Activated gamma-delta T cell (primary cell): ENCODE data around the gene CALCOCO1.
"Not testable (repeated sequence)": the region's sequence is repeated elsewhere in the genome, so short reads cannot be mapped to it uniquely, and the experiment has no call there.

ENCODE experiments used
- DNase-seq: peaks from one replicate; lab custom pipeline; 2025; lab: John Stamatoyannopoulos, UW
- total RNA-seq, 2 donors: gene quantifications; one replicate each; lab custom pipeline; 2026; lab: John Stamatoyannopoulos, UW

The CALCOCO1 gene, protein sequence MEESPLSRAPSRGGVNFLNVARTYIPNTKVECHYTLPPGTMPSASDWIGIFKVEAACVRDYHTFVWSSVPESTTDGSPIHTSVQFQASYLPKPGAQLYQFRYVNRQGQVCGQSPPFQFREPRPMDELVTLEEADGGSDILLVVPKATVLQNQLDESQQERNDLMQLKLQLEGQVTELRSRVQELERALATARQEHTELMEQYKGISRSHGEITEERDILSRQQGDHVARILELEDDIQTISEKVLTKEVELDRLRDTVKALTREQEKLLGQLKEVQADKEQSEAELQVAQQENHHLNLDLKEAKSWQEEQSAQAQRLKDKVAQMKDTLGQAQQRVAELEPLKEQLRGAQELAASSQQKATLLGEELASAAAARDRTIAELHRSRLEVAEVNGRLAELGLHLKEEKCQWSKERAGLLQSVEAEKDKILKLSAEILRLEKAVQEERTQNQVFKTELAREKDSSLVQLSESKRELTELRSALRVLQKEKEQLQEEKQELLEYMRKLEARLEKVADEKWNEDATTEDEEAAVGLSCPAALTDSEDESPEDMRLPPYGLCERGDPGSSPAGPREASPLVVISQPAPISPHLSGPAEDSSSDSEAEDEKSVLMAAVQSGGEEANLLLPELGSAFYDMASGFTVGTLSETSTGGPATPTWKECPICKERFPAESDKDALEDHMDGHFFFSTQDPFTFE
- total RNA-seq, result 203 to 217 reads per million in 2 donors

DNA sequence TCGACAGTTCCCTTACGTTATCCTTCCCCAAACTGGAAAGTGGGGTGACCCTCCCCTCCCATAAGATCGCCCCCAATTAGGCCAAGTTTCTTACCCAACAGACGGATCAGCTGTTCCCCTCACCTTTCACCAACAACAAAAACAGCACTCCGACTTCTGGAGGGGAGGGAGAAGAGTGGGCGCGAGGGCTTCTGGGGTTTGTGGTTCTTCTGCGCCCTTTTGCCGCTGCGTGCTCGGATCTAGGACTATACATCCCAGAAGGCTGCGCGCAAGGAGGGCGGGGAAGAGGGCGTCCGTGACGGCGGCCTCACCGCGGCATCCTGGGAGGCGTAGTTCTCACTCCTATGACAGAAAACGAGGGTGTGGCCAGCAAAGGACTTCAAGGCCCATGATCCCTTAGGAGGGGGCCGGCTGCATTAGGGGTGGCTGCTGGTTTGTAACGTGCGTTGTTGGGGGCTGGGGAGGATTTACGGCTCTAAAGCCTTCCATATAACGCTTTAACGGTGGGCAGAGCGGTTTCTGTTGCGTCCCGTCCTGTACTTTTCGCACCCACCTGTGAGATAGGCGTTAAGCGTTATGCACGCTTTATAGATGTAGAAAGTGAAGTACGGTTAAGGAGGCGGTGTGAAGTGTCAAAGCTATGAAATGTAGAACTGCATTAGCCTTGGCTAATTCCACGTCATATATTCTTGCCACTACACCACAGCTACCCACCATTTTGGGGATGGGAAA lies at the start of gene CALCOCO1:
CALCOCO1 (minus strand) TSS at position 143 of the 732 bp plus-strand sequence. CDS start 2,210 bp downstream, outside the sequence.
- peak; percentile 86 for DNase-seq

DNA sequence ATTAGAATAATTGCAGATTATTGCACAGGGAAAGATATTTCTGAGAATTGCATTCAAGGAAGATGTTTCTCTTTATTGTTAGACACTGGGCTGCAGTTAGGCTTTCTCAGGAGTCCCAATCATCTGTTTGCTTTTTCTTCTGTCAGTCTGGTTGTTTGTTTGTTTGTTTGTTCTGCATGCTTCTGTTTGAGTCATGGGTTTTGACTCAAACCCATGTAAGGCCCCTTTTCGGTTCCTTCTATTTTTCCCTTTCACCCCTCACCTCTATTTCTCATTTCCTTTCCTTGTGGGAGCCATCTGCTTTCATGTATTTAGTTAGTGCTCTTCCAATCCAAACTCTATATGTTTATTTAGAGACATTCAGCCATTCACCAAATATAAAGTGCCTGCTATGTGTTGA lies 49.6 kb upstream of the CALCOCO1 start:
- no peak for DNase-seq

DNA sequence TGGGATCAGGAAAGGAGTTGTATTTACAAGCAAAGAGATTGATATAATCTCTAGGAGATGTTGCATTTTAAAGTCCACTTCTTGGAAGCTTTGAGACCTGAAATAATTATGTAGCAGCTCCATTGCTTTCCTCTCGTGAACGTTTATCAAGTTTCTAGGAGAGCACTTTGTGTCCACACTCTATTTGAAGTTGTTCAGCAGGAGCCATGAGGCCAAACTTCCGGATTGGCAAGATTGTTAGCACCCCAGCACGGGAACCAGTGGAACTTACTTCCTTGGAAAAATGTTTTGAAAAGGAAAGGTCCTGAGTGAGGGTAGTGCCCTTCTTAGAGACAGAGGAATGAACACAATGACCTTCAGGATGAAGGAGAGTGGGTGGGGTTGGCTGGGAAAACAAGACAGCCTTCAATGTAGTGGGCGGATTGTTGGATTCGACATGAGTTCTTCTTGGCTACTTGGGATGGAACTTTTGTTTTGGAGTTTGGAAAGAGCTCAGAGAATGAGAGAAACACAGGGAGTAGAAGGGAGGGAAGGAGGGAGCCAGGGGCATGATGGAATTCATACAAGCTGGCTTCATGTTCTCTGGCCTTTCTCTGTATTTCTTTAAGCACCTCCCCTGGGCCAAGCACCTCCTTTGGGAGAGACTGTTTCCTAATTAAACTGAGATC lies 48.4 kb upstream of the CALCOCO1 start:
- no peak for DNase-seq

DNA sequence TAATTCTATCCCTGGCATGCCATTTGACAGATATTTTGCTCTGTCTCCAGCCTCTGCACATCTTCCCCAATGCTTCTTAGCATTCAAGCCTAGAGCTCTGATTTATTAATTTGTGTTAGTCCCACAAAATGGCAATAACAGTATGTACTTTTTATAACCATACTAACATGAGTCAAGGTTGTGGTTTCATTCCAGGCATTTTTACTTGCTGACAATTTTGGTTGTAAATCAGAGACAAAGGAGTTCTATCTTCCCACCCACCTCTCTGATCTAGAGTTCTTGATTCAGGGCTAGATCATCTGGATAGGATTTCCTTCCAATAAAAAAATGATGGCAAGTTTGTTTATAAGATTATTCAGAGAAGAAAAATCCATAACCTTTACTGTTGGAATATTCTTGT lies 43.0 kb upstream of the CALCOCO1 start:
- no peak for DNase-seq

DNA sequence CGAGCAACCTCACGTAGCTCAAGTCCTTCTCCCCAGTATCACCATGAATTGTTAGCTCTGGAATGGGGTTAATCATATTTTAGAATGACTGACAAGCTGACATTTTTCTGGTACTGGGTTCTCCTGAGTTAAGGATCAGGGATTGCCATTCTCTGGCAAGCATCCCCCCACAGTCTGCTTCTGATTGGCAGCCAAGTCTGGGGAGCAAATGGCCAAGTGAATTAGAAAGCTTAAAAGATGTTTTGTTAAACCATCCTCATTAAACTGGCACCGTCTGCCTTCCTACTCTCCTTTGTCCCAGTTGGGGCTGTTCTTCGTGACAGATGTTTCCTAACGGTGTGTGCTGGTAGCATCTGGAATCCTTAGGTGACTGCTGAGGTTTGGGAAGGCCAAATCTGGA lies 41.7 kb upstream of the CALCOCO1 start:
- DNase-seq, result no peak

DNA sequence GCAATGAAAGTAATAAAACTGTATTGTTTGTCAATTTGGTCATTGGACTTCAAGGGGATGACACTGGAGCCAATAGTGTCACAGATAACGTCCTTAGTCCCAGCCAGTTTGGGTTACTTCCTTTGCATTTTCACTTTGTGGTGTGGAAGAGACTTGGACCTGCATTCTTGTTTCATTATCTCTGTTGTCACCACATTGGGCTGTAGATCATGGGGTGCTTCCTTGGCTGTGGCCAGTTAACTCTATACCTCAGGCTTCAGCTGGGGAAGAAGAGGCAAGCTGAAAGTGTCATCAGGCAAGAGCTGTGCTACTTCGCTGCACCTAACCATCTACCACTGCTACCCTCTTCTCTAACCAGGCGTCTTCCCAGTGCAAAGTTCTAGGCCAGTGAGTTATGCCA lies 39.6 kb upstream of the CALCOCO1 start:
- no peak for DNase-seq

DNA sequence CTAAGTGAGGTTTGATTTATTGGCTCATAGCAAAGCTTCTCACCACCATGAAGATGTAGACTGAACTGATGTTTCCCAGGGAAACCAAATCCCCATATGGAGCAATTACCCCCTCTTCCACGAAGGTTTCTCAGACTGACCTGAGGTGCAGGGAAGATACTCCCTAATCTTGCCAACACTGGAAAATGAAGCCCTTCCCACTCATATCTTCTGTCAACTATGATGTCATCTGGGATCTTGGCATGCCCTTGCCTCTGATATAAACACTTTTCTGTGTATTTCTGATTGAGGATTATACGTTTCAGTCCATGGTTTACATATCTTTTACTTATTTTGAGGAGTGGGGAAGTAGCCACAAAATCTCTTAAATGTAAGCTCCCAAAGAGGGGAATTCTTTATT lies 38.6 kb upstream of the CALCOCO1 start:
- DNase-seq, result no peak

DNA sequence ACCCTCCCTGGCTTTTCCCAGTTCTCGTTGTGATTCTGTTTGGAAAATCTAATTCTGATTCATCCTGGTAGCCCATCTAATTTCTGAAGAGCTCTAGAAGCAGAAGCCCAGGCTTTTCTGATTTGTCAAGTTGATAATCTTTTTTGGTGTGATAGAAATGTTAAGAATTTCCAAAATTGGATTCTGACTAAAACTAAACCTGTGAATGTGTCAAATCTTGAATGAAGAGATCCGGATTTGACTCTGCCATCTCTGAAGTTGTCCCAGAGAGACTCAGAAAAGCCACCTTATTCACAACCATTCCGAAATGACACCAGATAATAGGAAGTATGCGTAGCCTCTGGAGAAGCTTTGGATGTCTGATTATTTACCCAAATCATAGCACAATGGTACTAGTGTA lies 37.4 kb upstream of the CALCOCO1 start:
- DNase-seq, result no peak

DNA sequence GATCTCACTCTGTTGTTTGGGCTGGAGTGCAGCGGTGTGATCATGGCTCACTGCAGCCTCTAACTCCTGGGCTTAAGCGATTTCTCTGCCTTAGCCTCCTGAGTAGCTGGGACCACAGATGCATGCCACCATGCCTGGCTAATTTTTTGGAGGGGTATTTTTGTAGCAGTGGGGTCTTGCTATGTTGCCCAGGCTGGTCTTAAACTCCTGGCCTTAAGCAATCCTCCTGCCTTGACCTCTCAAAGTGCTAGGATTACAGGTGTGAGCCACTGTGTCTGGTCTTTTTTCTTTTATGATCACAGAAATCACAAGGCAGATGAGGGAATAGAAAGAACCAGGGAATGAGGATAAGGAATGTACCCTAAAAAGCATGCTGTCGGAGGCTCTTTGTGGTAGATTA lies 35.5 kb upstream of the CALCOCO1 start:
- DNase-seq, result not testable (repeated sequence)

DNA sequence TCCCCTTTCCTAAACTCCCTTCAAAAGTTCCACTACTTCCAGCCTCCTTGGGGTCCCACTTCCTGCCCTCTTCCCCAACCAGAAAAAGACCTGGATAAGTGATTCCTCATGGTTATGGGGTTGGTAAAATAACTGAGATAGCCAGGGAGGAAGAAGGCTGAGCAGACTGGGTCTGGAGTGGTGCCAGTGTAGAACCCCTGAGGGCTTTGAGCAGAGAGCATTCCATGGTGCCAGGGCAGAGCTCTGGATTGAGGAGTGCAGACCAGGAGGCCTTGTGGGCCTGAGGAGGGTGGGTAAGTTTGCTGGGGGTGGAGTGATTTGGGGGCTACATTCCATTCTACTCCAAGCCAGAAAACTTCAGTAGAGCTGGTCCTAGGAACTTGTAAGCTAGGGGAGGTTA lies 34.1 kb upstream of the CALCOCO1 start:
- no peak for DNase-seq

DNA sequence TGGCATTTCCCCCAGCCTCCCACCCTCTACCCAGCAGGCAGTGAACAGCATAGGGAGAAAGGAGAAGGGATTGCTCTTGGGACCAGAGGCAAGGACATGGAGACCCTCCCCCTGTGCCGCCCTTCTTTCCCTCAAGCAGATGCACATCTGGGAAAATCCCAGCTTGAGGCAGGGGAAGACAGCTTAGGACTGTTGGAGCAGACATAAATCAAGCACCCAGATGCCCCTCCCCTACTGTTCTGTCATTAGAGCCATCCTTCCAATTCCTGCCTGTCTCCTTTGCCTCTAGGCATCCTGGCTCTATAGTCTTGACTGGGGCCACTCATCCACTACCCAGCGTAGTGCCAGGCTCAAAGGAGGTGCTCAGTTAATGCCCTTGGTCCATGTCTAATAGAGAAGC lies 32.0 kb upstream of the CALCOCO1 start:
- DNase-seq, result no peak

DNA sequence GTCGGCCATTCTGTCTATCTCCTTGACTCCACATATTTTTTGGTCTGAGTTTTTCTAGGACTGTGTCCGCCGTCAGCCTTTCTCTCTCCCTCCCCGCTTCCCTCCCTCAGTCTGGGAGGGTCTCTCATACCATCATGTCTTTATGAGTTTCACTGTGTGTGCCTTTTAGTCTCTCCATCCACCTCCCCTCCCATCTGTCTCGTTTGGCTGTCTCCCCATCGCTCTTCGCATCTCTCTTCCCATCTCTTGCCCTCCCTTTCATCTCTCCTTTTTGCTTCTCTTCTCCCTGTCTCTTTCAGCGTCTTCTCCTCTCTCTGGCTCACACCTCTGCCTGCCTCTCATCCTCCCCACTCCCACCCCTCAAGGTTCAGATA lies 31.5 kb upstream of the CALCOCO1 start:
- no peak for DNase-seq

DNA sequence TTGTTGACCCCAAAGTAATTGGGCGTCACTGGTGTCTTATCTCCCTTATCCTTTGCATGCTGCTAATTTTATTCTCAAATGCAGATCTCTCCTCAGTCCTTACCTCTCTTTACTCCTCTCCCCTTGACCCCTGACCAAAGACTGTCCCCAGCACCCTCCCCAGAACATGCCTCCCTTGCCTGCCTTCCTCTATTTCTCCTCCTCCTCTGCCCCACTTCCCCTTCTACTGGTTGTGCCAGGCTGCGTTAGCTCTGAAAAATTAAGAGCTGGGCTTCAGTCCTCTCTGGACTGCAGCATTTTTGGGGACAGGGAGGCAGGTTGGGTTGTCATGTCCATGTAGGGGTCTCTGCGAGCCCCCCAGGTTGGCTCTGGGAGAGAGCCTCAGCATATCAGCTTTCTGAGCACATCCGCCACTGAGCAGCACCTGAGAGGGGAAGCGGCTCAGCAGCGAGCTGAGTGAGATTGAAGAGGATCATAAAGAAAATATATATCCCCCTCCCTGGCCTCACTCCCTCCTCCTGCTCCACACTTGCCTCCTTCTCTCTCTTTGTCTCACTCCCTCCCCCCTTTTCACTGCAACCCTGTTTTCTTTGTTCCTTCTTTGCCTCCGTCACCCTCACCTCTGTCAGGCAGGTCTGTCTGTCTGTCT lies 31.0 kb upstream of the CALCOCO1 start:
- DNase-seq, result no peak

DNA sequence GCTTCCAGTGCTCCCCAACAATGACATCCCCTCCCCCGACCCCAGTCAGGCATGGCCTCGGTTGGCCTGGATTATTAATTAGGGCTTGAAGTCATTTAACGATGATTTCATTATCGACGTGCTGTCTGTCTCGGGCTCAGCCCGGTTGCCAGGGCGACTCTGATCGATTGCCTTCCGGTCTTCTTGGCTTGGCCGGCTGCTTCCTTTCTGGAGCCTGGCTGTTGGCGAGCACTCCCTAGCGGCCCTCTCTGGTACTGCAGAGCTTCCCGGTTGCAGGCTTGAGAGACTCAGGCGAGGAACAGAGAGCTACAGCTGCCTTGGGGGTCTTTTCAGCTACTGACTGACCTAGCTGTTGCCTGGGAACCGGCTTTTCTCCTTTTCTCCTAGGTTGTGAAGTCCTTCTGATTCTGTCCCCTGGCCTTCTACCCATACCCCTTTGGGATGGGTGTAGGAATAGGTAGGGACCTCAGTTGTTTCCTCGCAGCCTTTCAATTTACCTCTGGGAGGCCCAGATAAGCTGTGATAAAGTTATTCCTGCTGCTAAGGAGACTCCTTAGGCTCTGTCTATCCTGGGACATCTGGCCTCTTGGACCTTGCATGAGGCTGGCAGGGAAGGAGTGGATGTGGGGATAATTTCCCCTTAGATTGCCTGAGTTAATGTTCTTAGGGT lies 30.0 kb upstream of the CALCOCO1 start:
- peak; percentile 21 for DNase-seq

DNA sequence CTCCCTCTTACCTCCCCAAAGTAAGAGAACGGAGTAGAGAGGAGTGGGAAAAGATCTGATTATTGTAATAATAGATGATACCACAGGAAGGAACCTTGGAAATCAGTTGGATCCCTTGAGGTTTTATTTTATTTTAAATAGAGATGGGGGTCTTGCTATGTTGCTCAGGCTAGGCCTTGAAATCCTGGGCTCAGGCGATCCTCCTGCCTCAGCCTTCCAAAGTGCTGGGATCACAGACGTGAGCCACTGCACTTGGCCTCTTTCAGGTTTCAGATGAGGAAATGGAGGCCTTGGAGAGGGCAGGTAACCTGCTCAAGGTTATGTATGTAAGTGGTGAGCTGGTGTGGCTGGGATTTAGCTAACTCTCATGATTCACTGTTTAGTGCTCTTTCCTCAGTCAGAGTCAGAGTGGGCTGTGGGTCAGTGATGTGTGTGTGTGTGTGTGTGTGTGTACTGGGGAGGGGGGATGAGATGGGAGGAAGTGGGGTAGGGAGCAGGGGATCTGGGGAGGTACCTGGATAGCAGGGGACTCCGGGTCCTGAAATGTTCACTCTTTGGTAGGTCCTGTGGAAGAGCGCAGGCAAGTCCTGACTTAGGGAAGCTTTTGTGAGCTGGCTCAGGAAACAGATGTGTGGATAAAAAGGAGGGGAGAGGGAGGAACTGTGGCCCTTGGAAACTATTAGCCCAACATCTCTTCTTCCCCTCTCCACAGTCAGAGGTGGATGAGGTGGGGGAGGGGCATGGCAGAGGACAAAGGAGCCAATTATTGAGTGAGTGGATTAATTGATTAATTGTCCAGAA lies 29.2 kb upstream of the CALCOCO1 start:
- DNase-seq, result no peak

DNA sequence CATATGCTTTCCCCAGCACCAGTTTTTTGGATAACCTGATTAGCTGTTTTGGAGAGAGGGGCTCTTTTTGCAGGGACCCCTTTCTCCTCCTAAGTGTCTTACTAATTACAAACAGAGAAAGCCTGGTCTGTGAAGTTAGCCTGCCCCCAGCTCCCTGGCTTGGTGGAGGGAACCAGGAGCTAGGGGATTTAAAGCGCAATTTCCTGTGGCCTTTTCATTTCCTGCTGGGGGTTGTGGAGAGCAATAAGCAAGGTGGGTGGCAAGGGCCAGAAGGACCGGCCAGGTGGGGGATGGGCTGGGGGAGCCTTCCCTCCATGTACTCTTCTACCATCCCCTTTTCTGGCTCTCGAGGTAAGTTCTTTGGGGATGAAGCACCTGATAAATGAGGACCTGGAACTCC lies 28.6 kb upstream of the CALCOCO1 start:
- DNase-seq, result no peak

DNA sequence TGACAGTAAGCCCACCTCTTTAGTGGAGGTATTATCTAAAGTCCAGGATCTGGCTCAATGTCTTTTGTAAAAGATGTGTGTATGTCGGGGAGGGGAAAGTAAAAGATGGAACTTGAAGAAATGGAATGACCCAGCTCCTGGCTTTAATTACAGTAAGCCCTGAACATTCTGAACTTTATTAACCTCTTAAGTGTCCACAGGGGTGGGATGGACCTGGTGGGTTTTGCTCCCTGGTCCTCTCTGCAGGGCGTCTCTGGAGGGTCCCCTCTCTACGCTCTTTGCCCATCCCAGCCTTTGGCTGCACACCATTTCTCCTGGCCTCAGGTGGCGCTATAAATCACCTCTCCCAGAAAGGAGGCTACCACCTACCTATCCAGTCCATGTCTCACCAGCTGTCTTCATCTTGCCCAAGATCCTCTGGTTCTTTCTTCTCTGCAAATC lies 28.2 kb upstream of the CALCOCO1 start:
- DNase-seq, result no peak

DNA sequence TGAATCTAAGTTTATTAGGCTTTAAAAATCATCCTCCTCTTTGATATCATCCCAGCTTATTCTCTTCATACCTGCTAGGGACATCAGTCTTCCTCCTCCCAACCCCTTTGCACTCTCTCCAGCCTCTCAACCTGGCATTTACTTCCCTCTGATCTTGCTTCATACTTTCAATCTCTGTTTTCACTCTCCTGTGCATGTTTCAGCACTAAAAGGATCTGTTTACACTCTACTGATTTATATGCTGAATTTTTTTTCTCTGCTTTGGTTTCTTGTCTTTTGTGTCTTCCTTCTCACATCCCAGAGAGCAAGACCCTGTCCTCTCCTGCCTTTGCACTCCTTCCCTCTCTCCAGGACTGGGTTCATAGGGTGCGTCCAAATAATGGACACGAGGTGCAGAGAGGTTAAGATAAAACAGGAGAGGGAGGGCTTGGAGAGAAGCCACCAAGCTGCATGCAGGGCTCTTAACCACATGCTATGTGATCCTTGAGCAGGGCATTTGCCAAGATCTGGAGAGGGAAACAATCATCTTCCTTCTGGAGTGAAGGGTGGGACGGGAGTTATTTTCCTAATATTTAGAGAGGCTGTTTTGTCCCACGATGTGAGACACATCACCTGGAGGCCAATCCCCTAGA lies 27.5 kb upstream of the CALCOCO1 start:
- DNase-seq, result no peak

DNA sequence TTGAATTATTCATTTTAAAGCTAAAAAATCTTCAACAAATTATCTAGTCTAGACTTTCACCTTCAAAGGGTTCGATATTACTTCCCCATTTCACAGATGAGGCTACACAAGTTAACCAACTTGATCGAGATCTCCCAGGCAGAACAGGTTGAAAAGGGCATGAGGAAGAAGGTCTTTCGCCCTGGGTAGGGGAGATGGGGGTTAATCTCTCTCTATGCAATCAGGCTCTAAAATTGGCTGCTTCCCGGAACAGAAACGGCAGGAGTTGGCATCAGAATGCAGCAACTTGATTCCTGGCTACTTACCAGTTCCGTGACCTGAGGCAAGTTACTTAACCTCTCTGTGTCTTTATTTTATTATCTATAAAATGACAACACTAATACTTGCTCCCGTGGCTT lies 26.9 kb upstream of the CALCOCO1 start:
- no peak for DNase-seq

DNA sequence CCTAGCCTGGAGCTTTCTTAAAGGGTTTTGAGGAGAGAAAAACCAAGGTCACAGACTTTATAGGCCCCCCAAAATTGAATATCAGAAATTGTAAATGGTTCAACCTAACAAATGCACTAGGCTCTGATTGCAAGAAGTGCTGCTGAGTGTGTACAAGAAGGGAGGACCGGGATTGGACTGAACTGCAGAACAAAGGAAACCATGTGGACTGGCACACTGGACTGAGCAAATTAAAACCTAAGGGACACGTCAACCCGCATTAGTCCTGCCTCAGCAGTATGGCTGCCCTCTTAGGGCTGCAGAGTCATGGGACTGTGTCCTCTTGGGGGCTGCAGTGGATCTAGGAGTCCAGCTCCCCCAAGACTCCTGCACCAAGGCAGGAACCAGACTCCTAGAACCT lies 25.4 kb upstream of the CALCOCO1 start:
- DNase-seq, result no peak
